ENCODE results near the gene VAV2.

The VAV2 gene

DNA sequence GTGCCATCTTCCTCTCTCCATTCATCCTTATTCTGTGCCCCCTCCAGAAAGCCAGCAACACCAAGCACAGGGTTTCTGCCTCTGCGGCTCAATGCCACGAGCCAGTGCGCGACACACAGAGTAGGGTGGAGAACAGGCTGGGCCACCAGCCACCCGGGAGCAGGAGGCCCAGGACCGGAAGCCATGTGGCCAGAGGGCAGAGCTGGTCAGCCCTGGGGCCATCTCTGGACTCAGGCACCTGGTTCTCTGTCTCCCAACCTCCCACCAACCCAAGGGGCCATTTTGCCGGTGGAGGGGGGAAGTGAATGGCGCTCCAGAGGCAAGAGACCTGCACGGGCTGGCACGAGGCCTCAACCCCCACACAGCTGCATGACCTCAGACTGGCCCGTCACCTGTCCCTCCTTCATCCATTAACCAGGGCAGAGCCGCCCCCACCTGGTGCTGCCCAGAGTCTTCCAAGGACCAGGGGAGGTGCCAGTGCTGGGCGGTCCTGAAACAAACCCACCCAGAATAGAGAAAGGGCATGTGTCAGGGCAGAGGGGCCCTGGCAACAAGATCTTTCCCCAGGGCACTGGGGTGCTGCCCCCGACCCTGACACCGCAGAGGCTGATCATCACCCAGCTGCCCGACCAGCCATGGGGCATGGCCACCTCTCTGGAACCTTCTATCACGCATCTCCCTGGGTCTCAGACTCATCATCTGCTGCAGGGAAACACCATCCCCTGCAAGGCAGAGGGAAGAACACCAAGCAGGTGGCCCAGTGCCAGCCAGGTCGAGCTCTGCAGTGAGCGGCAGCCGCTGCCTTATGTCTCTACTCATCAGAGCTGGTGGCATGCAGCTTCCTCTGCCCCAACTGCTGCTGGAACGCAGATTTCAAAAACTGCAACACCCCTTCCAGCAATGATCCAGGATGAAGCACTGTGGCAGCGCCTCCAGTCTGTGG is 11.9 kb downstream of the VAV2 start:
- no peak for DNase-seq

DNA sequence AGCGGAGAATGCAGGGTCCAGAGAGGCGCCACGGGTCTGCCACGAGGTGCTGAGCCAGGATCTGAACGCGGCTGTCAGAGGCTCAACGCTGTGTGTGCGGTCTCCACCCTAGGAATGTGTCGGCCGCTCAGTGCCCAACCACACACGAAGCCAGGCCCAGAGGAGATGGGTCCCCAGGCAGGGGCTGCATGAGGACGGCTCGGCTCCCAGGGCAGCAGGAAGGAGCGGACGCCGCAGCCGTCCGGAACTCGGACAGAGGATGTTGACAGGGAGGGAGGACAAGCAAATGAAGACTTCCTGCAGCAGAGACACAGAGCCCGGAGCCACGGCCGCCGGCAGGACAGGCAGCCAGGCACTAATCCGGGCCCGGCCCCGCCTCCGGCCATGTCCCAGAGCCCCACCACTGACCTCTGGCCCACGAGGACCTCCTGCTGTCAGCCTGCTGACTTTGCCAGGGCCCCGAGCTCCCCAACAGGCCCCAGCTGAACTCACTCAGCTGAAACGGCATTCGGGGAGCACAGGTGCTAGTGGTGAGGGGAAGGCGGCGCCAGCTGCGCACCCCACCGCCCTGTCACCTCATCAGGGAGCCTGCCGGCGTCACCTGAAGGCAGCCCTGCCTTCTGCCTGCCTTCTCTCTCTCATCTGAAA is 12.7 kb downstream of the VAV2 start:
- no peak for DNase-seq

DNA sequence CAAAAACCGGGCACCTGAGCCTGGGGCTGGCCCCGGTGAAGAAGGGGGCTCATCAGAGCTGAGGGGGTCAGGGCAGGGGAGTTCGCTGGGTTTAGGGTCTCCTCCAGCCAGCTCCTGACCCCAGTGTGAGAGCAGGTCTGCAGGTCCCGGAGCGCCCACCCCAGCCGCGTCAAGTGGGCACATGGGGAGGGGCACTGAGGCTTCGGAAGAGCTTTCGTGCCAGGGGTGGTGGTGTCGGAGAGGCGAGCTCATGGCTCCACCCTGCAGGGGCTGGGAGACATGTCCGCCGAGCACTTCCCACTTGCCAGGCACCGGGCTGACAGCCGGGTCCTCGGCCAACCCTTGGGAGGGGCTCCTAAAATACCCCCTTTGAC is 13.2 kb downstream of the VAV2 start:
- no peak for DNase-seq

DNA sequence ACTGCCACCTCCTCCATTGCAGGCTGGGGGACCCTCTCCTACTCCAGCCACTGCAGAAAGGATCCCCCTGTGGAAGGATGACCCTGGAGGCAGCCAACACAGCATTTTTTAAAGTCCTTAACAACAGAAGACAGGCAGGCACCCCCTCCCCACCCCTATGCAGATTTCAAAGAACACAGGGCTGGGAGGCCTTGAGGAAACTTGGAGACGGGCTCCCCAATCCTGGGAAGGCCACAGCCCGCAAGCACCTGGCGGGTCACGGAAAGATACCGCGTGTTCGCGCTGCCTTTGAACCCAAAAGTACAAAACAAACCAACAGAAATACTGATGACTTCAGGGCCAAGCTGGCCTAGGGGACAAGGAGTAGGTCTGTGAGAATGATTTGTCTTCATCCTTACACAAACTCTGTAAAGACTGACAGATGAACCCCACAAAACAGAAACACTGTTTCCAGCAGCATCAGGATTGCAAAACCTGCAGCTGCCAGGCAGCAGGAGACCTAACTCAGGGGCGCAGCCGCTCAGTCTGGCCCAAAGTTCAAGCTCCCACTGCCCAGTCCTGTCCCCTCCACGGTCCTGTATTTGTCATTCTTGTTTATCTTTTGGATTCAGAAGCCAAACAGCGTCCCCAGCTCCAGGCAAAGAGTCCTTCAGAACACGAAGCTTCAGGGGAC is 13.8 kb downstream of the VAV2 start:
- DNase-seq = no peak

DNA sequence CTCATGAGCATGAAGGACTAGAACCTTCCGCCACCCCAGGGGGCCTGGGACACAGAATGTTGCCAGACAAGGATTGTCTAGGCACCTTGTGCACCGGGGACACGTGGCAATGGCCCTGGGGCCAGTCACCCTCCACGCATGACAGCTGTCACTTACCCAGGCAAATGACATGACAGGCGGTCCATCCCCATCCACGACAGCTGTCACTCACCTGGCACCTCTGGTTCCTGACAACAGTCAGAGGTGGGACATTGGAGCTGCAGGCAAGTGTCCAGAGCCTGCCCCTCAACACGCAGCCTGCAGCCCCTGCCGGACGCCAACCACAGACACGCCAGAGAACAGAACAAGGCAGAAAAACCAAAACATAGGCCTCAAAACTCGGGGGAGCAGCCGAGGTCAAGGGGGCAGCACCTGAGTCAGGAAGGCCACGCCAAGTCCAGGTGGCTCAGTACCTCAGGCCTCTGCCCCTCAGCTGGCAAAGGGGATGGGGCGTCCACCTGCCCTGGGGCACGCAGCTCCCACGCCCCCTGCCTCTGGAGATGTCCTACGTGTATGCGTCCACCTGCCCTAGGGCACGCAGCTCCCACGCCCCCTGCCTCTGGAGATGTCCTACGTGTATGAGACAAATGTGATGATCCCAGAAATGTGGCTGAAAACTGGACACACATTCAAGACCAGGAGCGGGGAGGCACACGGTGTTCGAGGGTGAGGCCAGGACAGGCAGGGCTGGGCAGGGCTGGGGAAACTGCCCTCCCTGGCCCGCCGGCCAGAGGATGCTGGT is 14.5 kb downstream of the VAV2 start:
- no peak for DNase-seq

DNA sequence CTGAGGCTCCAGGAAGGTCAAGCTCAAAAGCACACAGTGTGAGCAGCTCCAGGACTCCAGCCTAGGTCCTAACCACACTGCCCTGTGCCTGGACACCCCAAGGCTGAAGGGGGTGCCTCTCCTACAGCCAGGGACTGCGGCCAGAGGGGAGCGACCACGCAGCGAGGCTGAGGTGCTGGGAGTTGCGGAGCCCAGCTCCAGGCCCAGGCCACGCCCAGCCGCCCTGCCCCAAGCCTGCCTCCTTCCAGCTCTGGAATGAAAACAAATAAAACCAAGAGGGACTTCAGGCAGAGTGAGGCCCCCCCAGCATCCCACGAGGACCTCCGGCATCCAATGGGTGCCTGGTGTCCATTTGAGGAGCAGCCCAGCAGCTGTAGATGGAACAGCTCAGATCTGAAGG is 15.2 kb downstream of the VAV2 start:
- DNase-seq = no peak

DNA sequence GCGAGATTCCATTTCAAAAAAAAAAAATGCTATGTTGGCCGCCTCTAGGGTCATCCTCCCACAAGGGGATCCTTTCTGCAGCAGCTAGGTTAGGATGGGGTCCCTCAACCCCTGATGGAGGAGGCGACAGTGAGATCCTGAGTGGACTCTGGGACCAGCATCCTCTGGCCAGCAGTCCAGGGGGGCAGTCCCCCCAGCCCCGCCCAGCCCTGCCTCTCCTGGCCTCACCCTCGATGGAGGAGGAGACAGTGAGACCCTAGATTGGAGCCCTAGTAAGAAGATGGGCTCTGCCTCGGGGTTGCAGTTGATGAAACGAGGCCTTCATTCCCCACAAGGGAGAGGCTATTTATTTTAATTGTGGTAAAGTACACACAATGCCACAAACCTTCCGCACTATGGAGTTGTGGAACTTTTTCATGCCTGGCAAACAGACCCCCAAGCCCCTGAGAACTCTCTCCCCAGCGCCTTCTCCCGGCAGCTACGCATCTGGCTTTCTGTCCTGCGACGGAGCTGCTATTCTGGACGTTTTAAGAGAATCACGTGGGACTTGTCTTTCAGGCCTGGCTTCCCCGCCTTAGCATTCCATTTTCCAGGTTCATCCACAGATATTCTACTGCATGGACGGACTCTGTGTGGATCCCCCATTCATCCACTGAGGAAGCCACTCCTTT is 15.8 kb downstream of the VAV2 start:
- no peak for DNase-seq

DNA sequence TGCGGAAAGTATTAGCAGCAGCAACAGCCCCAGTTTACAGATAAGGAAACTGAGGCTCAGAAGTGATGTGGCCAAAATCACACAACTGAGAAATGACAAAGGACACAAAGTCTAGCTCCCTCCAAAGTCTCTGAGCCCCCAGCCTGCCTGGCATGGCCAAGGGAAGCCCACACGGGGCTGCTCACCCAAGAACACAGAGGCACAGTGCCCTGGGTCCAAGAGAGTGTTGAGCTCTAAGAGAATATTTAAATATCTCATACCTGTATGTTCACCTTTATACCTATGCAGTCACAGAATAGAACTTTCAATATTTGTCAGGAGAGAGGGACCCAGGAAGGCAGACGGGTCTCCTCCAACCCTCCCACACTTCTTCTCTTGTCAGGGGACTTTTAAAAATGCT is 16.6 kb downstream of the VAV2 start:
- no peak for DNase-seq

DNA sequence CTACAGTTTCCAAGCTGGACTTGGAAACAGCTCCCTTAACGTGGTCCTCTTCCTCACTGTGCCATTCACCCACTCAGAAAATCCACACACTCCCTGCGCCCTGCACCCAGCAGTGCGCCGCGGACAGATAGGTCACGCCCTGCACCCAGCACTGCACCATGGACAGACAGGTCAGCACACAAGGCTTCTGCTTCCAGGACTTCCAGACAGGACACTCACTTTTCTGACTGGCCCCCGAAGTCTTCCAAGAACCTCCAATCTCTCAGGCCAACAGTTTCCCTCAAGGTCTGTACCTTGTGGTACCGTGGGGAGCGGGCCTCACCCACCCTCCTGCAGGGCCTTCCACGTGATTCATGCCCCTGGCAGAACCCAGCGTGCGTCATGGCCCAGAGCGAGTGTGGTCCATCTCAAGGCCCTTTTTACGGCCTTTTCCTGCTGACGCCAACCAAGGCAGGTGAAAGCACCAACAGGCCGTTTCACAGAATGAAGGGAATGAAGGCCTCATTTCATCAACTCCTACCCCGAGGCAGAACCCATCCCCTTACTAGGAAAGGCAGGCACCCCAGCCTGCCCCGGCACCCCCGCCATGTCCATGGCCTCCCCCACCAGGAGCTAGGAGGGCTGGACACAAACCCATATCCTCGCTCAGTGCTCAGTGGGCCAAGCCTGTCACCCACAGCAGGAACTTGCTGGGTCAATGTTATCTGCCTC is 17.3 kb downstream of the VAV2 start:
- DNase-seq = no peak

DNA sequence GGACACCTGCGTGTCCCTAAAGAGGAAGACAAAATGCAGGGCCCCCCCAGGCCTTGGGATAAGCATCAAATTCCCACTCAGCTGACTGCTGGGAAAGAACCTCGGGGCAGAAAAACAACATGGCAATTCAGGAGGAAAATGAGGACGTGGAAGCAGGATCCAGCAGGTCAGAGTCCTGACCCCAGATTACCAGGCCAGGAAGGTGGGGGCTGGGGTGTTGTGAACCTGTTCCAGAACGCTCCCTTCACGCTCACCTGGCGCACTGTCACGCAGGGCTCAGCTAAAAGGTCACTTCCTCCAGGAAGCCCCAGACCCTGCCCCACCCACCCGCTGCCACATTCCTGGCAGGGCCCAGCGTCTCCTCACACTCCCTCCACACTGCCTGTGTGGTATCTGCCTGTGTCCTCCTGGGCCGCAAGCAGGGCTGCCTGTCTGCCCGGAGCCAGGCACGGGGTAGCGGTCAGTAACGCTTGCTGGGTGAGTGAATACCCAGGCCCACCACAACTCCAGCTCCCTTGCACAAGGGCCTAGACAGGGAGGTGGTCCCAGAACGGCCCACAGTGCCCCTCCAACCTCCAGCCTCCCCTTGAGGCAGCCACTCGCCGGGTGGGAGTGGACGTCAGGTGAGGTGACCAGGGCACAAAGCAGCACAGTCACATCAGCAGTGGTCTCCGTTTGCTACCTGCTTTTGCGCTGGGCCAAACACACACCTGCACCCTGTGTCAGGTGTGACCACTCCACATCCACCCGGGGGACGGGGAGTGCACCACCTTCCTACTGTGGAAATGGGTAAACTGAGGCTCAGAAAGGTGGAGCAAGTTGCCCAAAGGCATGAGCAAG is 18.1 kb downstream of the VAV2 start:
- DNase-seq = no peak

DNA sequence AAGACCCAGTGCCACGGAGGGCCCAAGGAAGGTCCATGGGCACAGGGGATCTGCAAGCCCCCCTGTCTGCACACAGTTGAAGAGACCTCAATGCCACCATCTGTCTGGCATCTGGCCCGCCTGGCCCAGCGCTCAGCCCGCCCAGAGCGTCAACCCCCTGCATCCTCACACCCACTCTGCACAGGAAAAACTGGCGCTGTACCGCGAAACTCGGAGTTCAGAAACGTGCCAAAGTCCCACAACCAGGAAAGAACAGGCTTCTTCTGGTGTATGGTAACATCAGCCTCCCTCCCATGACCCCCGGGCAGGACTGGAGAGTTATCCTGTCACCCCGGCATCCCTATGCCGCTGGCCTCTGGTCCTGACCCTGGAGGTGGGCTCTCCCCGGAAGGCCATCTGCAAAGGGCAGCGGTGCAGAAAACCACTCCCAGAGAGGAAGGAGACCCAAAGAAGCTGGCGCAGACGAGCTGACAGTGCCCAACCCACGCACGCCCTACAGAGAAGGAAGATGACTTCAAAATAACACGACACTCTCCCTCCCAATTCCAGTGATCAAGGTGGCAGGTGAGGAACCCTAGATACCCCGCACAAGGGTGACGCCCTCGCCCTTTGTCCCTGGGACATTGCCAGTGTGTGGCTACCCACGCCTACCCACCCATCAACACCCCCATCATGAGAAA is 18.9 kb downstream of the VAV2 start:
- no peak for DNase-seq

DNA sequence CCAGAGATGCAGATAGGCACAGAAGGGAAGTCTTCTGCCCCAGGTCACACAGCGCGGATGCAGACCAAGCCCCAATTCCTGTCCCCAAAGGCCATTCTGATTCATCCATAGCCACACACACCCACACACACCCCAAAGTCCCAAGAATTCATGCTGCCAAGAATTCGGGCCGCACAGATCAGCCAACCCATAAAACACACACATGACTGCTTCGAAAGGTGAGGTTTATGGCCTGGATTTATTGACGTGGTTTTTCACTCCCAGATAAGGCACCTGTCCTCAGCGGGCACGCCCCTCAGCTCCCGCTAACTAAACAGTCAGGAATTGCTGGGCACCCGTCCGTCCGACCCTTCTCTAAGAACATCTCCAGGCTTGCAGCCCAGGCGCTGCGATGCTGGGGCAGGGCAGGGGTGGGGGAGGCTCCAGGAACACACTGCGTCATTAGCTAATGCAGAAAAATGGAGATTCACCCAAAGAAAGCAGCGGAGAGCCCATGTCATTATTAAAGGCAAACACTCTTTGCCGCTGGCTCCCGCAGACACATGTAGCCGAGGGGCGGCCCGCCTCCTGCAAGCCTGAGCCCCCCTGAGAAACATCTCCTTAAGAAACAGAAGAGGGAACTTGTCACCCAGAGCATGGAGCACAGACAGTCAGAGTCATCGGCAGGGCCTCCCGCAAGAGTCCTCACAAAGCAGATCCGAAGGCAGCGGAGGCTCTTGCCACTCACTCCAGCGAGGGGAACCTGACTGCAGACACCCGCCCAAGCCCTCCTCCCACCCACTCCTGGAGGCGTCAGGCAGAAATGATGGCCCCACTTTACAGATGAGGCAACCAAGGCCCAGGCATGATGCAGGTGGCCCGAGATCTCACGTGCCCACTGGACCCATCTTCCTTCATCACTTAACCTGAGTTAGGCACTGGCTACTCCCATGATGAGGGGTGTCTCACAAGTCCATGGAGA is 19.9 kb downstream of the VAV2 start:
- DNase-seq = no peak

DNA sequence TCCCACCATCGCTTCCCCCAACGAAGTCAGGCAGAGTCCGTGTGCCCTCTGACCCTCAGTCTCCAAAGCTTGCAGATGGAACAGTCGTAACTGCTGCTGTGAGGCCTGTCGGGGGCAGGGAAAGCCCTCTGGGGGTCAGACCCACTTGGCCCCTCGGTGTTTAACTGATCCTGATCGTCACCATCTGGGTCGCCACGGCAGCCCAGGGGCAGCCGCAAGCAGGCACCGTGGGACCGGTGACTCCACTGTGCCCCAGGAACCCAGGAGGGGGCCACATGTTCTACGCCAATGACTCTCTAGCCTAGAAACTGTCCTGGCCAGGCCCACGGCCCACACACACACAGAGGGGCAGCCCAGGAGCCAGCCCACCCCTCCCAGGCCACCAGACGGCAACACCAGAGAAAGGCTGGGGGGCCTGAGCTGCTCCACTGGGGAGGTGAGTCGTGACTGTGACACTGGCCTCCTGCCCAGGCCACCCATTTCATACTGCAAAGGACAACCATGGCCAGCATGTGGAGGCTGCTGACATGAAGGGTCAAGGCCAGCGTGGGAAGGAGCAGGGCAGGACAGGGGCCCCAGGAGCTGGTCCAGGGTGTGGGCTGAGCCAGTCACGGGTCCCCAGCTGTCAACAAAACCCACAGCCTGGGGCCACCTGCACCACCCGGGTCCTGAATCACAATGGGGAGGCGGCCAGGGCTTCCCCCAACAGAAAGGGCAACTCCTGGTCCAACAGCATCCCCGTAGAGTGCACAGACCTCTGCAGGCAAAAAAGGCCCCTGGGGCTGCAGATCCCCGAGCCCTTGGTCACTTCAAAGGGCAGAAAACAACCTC is 20.8 kb downstream of the VAV2 start:
- DNase-seq = no peak

DNA sequence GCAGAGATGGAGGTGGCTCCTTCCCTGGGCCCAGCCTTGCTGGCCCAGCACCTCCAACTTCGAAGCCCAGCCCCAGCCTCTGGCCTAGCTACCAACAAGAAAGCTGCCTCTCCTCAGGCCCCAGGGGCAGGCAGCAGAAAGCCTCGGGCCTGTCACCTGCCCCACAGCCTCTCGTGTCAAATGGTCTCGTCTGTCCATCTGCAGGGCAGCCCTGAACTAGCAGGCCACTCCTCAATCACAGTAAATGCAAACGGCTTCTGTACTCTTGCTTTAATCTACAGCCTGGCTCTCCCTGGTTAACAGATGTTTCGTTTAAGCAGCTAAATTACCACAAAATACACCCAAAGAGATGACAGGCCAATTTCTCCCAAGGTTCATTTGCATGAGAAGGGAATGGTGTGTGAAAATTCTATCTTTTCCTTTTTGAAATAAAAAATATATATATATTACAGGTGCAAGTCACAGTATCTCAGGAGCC is 21.5 kb downstream of the VAV2 start:
- no peak for DNase-seq

DNA sequence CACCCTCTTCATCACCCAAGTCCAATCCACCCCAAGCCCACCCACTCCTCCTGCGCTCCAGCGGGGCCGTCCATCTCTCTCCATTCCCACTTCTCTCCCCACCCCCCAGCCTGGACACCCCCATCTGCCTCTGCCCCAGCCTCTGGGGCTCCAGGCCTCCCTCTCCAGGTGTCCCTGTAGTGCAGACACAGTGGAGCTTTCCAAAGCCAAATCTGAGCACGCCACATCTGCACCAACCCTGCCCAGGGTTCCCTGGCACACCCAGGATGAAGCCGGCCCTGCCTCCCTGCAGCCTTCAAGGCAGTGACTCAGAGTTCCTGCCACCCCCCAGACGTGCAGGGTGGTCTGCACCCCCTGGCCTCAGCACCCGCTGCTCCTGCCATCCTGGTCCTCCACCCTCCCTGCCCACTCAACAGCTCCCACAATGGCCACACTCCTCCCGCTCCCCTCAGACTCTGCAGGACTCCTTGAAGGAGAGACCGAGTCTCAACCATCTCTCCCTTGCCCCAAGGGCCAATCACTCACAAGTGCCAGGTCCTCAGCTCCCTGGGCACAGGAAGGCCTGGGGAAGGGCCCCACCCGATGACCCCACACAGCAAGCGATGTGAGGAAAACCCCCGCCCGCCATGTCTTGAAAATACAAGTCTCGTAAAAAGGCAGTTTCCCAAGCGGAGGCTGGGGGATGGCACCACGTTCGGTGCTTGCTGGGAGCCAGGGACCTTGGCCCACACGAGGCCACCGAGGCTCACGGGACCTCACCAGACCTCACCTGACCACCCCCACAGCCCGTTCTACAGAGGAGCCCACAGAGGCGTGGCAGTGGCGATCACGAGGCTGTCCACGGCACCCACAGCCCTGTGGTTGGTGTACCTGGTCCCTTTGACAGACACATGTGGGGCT is 22.2 kb downstream of the VAV2 start:
- no peak for DNase-seq

DNA sequence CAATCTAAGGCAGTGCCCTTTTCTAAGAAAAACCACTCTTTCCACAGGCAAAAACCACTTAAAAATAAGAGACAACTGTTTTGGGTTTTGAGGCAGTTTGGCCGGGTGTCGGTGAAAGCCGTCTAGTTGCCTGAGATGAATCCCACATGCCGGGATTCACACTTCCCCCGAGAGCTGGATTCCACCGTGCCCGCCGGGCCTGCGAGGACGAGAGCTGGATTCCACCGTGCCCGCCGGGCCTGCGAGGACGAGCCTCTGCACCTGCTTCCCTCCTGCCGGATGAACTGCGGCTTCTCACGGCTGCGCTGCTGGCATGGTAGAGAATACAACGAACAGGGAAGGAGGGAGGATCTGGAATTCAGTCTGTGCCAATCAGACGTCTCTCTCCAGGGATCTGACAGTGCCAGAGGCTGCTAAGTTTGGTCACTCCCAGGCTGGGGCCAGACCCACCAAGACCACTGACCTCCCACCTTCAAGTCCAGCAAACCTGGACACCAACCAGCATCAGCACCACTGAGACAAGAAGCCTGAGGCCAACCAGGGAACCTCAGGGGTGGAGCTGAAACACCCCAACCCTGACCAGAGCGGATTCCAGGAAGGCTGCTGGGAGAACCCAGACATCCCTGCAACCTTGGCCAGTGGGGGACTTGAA is 23.0 kb downstream of the VAV2 start:
- no peak for DNase-seq
